Common myeloid progenitor, CD34-positive (primary cell): ENCODE results near the gene DDR1.

Experiments used
- CTCF ChIA-PET: fragments of 350-600 bp; sonication (Branson Sonifier 250); formaldehyde crosslinking; loops from one replicate; lab custom pipeline; 2021; ENCODE audit warnings: antibody characterized with exemption; lab: Charles Lee
- POLR2A ChIA-PET: fragments of 350-600 bp; sonication (Branson Sonifier 250); formaldehyde crosslinking; loops from one replicate; lab custom pipeline; 2021; ENCODE audit warnings: antibody characterized with exemption; lab: Charles Lee
- DNase-seq, 3 donors: peaks; one replicate each; pipeline versions ENCODE4 v3.0.0 to v3.0.0-alpha.2; 2013
- H3K27ac ChIP-seq, 2 experiments: 1 replicate in 1 of 2; 2 replicates in 1 of 2; pipeline ENCODE4 v1.7.0; 2013; ENCODE audit warnings: inconsistent platforms in 2 of 2, low read length in 2 of 2, mild to moderate bottlenecking in 2 of 2, low read depth in 1 of 2, moderate library complexity in 1 of 2; ENCODE audit not compliant: severe bottlenecking in 2 of 2, insufficient read depth in 1 of 2, poor library complexity in 1 of 2
- H3K27me3 ChIP-seq, 5 experiments: replicated peaks in 2 of 5; 1 replicate in 3 of 5; 2 replicates in 2 of 5; pipeline versions ENCODE4 v1.6.1 to v1.7.0; 2013; ENCODE audit warnings: low read length in 4 of 5, mild to moderate bottlenecking in 2 of 5, moderate library complexity in 2 of 5, inconsistent platforms in 1 of 5; ENCODE audit not compliant: insufficient read depth in 5 of 5, control insufficient read depth in 4 of 5
- H3K36me3 ChIP-seq, 4 experiments: 1 replicate in 2 of 4; 2 replicates in 2 of 4; pipeline versions ENCODE4 v1.6.1 to v1.7.0; 2013; ENCODE audit warnings: low read length in 3 of 4, control low read depth in 1 of 4, mild to moderate bottlenecking in 1 of 4; ENCODE audit not compliant: control insufficient read depth in 4 of 4, insufficient read depth in 4 of 4
- H3K4me1 ChIP-seq, 4 experiments: 1 replicate in 3 of 4; 2 replicates in 1 of 4; pipeline versions ENCODE4 v1.6.1 to v1.7.1; 2013; ENCODE audit warnings: low read length in 3 of 4, mild to moderate bottlenecking in 3 of 4, control low read depth in 1 of 4, inconsistent platforms in 1 of 4, moderate library complexity in 1 of 4; ENCODE audit not compliant: control insufficient read depth in 4 of 4, insufficient read depth in 4 of 4; ENCODE audit errors: control extremely low read depth in 1 of 4
- H3K4me3 ChIP-seq, 7 experiments: 1 replicate in 4 of 7; 2 replicates in 3 of 7; pipeline versions ENCODE4 v1.5.1 to v1.7.0; 2013; ENCODE audit warnings: mild to moderate bottlenecking in 7 of 7, low read length in 6 of 7, moderate library complexity in 6 of 7, inconsistent platforms in 2 of 7, low read depth in 2 of 7, control low read depth in 1 of 7; ENCODE audit not compliant: insufficient read depth in 4 of 7, control insufficient read depth in 1 of 7; ENCODE audit errors: extremely low read depth in 1 of 7
- H3K9me3 ChIP-seq, 5 experiments: 1 replicate in 4 of 5; 2 replicates in 1 of 5; pipeline versions ENCODE4 v1.6.1 to v1.7.1; 2013; ENCODE audit warnings: low read length in 4 of 5, mild to moderate bottlenecking in 2 of 5, inconsistent platforms in 1 of 5, low read depth in 1 of 5, moderate library complexity in 1 of 5; ENCODE audit not compliant: control insufficient read depth in 4 of 5, insufficient read depth in 2 of 5; ENCODE audit errors: control extremely low read depth in 1 of 5
- WGBS: methylation state at CpG from one replicate; pipeline ENCODE4 v1.1.5; 2013; ENCODE audit not compliant: insufficient coverage; 5-methylcytosine and 5-hydroxymethylcytosine counted together

Gene DDR1

DNA sequence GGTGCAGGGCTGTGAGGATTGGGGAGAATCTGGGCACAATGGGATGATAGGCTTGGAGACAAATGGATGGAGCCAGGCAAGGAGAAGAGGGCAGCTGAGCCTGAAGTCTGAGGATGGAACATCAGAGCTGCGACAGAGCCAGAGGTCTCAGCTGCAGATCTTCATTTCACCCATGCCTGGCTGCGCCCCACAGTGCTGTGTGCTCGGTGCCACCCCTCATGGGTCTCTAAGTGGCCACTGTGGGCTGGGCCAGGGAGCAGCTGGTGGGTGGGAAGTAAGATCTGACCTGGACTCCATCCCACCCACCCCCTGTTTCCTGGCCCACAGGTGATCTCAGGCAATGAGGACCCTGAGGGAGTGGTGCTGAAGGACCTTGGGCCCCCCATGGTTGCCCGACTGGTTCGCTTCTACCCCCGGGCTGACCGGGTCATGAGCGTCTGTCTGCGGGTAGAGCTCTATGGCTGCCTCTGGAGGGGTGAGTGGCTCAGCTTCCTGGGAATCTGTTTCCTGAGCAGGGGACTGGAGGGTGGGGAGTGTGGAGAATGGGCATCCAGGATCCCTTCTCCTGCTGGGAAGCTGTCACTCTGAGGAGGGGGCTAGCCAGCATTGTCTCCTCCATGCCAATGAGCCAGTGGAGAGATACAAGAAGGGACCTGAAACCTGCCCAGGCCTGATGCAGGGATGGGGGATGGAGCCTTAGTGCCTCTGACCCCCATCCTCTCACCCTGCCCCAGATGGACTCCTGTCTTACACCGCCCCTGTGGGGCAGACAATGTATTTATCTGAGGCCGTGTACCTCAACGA, 6.5 kb downstream of the DDR1 start:
- ChIA-PET CTCF (interaction anchor here (1.0 to 1.8 kb wide), 6 partner anchors 12 to 196 kb away, joined by 3 to 7 read pairs (median 5); no protein-coding TSS in a partner anchor), POLR2A (interaction anchor here (0.6 to 0.7 kb wide), 3 partner anchors 8 to 371 kb away, joined by 4 to 5 read pairs (median 5); no protein-coding TSS in a partner anchor)
- no peak for DNase-seq
- WGBS = 89% methylated on average over 8 of the region's 12 CpGs
- peaks cover 0 to 8% (median 3%) of the 10 kb centered on the region in 5 experiments for H3K27me3 ChIP-seq
- H3K27ac ChIP-seq = no peak overlapping the region
- H3K9me3 ChIP-seq = no peaks in the 10 kb centered on the region
- no peaks in the 10 kb centered on the region for H3K4me1 ChIP-seq
- no peaks in the 10 kb centered on the region for H3K36me3 ChIP-seq
- H3K4me3 ChIP-seq = no peak overlapping the region

- POLR2A ChIA-PET = interaction anchor here (0.7 kb wide), 1 partner anchor 9 kb away, joined by 4 read pairs; no protein-coding TSS in a partner anchor
Observed at GRCh38 chr6:30891450-30891723, 7.1 kb downstream of the DDR1 start.

DNA sequence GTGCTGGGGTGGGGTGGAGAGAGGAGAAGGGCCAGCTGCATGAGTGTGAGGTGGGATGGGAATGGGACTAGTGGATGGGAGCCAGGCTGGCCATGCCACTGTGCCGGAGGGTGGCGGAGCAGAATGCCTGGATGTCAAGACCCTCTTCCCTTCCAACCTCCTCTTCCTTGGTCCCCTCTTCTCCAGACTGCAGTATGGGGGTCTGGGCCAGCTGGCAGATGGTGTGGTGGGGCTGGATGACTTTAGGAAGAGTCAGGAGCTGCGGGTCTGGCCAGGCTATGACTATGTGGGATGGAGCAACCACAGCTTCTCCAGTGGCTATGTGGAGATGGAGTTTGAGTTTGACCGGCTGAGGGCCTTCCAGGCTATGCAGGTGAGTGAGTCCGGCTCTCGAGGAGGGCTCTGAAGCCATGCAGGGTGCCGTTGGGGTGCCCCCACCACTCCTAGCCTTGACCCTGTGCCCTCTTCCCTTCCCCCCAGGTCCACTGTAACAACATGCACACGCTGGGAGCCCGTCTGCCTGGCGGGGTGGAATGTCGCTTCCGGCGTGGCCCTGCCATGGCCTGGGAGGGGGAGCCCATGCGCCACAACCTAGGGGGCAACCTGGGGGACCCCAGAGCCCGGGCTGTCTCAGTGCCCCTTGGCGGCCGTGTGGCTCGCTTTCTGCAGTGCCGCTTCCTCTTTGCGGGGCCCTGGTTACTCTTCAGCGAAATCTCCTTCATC, 7.7 kb downstream of the DDR1 start:
- 83% methylated on average over 17 of the region's 21 CpGs for WGBS
- Histone ChIP-seq H3K27ac (no peak overlapping the region), H3K36me3 (no peaks in the 10 kb centered on the region), H3K4me3 (no peak overlapping the region), H3K4me1 (no peaks in the 10 kb centered on the region), H3K27me3 (peaks cover 0 to 5% (median 0%) of the 10 kb centered on the region in 5 experiments), H3K9me3 (no peaks in the 10 kb centered on the region)
- POLR2A ChIA-PET = no interaction called here
- DNase-seq = no peak
- CTCF ChIA-PET = interaction anchor here (0.7 to 1.0 kb wide), 2 partner anchors 13 to 70 kb away, joined by 3 read pairs; no protein-coding TSS in a partner anchor

More at GRCh38 chr6:30891450-30891723, 7.1 kb downstream of the DDR1 start:
- H3K4me3 ChIP-seq = no peak overlapping the region
- H3K4me1 ChIP-seq = no peaks in the 10 kb centered on the region
- DNase-seq = no peak
- H3K27me3 ChIP-seq = peaks cover 0 to 5% (median 0%) of the 10 kb centered on the region in 5 experiments
- WGBS = 100% methylated on average over 1 of the region's 4 CpGs
- H3K9me3 ChIP-seq = no peaks in the 10 kb centered on the region
- no peak overlapping the region for H3K27ac ChIP-seq
- CTCF ChIA-PET = interaction anchor here (0.7 to 1.7 kb wide), 4 partner anchors 12 to 196 kb away, joined by 3 to 7 read pairs (median 4); no protein-coding TSS in a partner anchor
- H3K36me3 ChIP-seq = no peaks in the 10 kb centered on the region

DNA sequence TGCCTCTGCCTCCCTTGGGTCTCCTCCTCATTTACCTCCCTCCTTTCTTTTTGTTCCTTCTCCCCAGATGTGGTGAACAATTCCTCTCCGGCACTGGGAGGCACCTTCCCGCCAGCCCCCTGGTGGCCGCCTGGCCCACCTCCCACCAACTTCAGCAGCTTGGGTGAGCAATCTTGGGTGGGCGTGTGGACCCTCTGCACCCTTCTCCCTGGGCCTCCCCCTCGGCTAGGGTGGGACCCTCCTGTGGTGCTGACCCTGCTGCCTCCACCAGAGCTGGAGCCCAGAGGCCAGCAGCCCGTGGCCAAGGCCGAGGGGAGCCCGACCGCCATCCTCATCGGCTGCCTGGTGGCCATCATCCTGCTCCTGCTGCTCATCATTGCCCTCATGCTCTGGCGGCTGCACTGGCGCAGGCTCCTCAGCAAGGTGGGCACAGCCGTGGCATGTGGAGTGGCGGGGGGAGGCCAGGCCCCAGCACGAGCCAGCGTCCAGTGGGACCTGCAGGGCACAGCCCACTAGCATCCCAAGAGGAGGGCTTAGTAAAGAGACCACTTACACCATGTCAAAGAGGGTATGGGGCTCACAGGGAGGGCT, 8.8 kb downstream of the DDR1 start:
- H3K4me1 ChIP-seq = no peaks in the 10 kb centered on the region
- DNase-seq = no peak
- no peak overlapping the region for H3K27ac ChIP-seq
- H3K36me3 ChIP-seq = no peaks in the 10 kb centered on the region
- no peaks in the 10 kb centered on the region for H3K9me3 ChIP-seq
- ChIA-PET POLR2A (no interaction called here), CTCF (no interaction called here)
- WGBS = 96% methylated on average over 13 of the region's 16 CpGs
- peaks cover 0 to 5% (median 0%) of the 10 kb centered on the region in 5 experiments for H3K27me3 ChIP-seq
- H3K4me3 ChIP-seq = no peak overlapping the region

GRCh38 chr6:30893666-30894065, 9.3 kb downstream of the DDR1 start:
- DNase-seq = no peak
- 100% methylated on average over 5 of the region's 8 CpGs for WGBS
- CTCF ChIA-PET = interaction anchor here (1.1 kb wide), 1 partner anchor 22 kb away, joined by 3 read pairs; no protein-coding TSS in a partner anchor

GRCh38 chr6:30894381-30894780, 10.1 kb downstream of the DDR1 start:
- H3K4me1 ChIP-seq = no peaks in the 10 kb centered on the region
- H3K27me3 ChIP-seq = peaks cover 0 to 5% (median 0%) of the 10 kb centered on the region in 5 experiments
- no peak overlapping the region for H3K27ac ChIP-seq
- CTCF ChIA-PET = interaction anchor here (0.6 to 1.1 kb wide), 2 partner anchors 21 to 65 kb away, joined by 3 read pairs; no protein-coding TSS in a partner anchor
- peaks cover 0 to 2% (median 0%) of the 10 kb centered on the region in 4 experiments for H3K36me3 ChIP-seq
- WGBS = 97% methylated on average over 7 of the region's 12 CpGs
- no peaks in the 10 kb centered on the region for H3K9me3 ChIP-seq
- POLR2A ChIA-PET = no interaction called here
- no peak overlapping the region for H3K4me3 ChIP-seq
- no peak for DNase-seq

More at GRCh38 chr6:30893666-30894065, 9.3 kb downstream of the DDR1 start:
- Histone ChIP-seq H3K27me3 (peaks cover 0 to 5% (median 0%) of the 10 kb centered on the region in 5 experiments), H3K27ac (no peak overlapping the region), H3K4me3 (no peak overlapping the region), H3K36me3 (peaks cover 0 to under 1% (median 0%) of the 10 kb centered on the region in 4 experiments), H3K4me1 (no peaks in the 10 kb centered on the region), H3K9me3 (no peaks in the 10 kb centered on the region)
- POLR2A ChIA-PET = no interaction called here
